Measurements from ENCODE around the gene RAVER1.
"Not testable (repeated sequence)": the region's sequence is repeated elsewhere in the genome, so short reads cannot be mapped to it uniquely, and the experiment has no call there.

Gene RAVER1

DNA sequence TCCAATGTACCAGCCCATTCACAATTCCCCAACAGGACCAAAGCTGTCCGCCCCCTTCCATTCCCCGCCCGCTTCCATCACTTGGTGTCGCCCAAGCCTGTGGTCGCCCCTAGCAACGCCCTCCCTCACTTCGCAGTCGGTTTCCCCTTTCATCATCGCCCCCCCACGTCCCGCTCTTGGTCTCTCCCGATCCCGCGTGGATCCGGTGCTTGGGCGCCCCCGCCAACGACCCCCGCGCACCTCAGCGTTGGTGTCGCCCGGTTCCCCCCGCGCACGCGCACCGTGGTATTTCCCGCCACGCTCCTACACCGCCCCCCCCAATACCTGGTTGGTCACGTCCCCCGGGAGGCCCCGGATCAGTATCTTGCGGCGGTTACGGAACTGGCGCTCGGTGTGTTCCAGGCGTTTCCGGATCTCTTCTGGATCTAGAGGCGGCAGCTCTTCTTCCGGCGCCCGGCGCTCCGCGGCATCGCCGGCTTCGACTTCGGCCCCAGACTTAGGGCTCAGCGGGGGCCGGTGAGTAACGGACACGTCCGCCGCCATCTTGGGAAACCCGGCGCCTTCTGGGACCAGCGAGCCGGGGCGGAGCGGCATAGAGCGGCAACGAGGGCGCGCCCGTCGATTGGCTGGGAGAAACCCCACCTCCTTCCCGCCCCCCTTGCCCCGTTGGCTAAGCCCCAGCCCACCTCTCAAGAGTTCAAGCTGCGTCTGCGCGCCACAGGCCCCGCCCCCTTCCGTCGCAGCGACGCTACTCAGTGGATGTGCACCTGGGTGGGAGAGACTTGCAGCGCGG lies at the start of gene RAVER1:
Gene RAVER1, minus strand, starts transcription at position 565 of the 793 bp plus-strand sequence. Its CDS starts 22 bp downstream, at position 543.
- DNase-seq (ENCODE audit: low read depth in 2 of 2, low spot score in 1 of 2): peak; percentile 93 to 97

DNA sequence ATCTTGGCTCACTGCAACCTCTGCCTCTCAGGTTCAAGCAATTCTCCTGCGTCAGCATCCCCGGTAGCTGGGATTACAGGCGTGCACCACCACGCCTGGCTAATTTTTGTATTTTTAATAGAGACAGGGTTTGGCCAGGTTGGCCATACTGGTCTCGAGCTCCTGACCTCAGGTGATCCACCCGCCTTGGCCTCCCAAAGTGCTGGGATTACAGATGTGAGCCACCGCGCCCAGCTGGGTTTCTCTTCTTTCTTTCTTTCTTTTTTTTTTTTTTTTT lies 49.8 kb upstream of the RAVER1 start:
- DNase-seq (ENCODE audit: low read depth in 2 of 2, low spot score in 1 of 2): not testable (repeated sequence)

DNA sequence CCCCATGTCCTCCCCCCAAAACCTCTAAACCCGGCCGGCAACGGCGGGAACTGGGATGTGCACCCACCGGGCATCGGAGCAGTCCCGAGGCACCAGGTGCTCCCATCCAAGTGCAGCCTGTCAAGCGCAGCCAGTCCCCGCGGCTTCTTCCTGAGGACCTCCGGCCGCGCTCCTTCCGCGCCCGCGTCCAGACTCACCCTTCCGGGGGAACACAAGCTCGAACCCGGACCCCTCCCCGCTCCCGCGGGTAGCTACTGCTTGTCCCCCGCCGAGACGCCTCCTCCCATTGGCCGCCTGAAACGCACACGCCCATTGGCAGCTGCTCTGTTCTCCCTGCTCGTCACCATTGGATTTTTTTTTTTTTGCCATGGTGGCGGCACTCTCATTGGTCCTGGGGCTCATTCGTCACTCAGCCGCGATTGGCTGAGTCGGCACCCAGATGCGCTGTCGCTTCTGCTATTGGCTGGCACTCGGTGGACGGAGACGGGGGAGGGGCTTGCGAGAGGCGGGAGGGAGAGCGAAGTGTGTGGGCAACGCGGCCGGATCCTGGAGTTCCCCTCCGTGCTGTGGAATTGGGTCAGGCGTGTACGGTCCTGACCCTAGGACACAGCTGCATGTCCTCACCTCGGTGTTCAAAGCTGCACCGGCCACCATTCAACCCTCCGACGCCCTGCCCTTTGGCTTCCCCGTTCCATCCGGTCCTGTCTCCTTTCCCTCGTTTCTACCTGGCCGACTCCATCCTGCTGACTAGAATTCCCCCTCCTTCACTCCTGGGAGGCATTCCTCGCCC lies 47.2 kb upstream of the RAVER1 start, which contains the start of gene TYK2:
Gene TYK2, minus strand, starts transcription at position 260 of the 790 bp plus-strand sequence. CDS start 2,166 bp downstream, outside the sequence.
- DNase-seq (ENCODE audit: low read depth in 2 of 2, low spot score in 1 of 2): peak; percentile 80 to 91

- DNase-seq (ENCODE audit: low read depth in 2 of 2, low spot score in 1 of 2): no peak
These were observed 46.6 kb upstream of the RAVER1 start for GRCh38 chr19:10379880-10380312.

- DNase-seq (ENCODE audit: low read depth in 2 of 2, low spot score in 1 of 2): no peak
These were observed 44.8 kb upstream of the RAVER1 start for GRCh38 chr19:10378124-10378523.

GRCh38 chr19:10377140-10377640 lies 43.9 kb upstream of the RAVER1 start:
- DNase-seq (ENCODE audit: low read depth in 2 of 2, low spot score in 1 of 2): not testable (repeated sequence)

DNA sequence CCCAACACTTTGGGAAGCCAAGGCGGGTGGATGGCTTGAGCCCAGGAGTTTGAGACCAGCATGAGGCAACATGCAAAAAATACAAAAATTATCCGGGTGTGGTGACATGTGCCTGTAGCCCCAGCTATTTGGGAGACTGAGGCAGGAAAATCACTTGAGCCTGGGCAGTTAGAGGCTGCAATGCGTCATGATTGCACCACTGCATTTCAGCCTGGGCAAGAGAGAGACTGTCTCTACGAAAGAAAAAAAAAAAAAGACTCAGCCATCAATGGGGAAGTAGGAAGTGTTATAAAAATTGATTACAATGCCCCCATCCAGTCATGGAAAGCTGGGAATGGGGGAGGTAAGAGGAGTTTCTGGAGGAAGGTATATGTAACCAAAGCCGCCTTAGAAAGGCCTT lies 41.6 kb upstream of the RAVER1 start:
- DNase-seq (ENCODE audit: low read depth in 2 of 2, low spot score in 1 of 2): no peak

DNA sequence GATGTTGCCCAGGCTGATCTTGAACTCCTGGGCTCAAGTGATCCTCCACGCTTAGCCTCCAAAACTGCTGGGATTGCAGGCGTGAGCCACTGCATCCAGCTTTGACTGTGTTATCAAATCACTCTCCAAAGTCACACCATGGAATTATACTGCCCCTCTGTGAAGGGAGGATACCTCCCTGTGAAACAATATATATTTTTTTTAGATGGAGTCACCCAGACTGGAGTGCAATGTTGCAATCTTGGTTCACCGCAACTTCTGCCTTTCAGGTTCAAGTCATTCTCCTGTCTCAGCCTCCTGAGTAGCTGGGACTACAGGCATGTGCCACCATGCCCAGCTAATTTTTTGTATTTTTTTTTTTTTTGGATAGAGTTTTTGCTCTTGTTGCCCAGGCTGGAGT lies 39.4 kb upstream of the RAVER1 start:
- DNase-seq (ENCODE audit: low read depth in 2 of 2, low spot score in 1 of 2): no peak

GRCh38 chr19:10368101-10368803 lies 34.9 kb upstream of the RAVER1 start:
- DNase-seq (ENCODE audit: low read depth in 2 of 2, low spot score in 1 of 2): no peak

GRCh38 chr19:10366950-10367512 lies 33.7 kb upstream of the RAVER1 start:
- not testable (repeated sequence) for DNase-seq (ENCODE audit: low read depth in 2 of 2, low spot score in 1 of 2)

DNA sequence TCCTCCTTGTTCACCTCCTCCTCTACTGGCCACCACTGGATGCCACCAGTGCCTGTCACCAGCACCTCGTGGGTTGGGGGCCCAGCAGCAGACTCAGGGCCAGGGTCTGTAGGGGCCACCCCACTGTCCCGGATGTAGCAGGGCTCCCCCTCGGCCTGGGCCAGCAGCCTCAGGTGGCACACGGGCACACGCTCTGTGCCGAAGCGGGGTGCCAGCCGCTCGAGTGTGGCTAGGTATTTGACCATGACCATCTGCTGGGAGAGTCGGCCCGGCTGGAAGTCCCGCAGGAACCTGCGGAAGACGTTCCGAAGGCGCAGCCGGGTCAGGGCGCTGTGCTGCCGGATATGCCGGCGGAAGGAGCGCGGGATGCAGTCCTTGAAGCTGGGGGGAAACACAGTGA lies 32.2 kb upstream of the RAVER1 start:
- no peak for DNase-seq (ENCODE audit: low read depth in 2 of 2, low spot score in 1 of 2)

GRCh38 chr19:10364644-10365043 lies 31.3 kb upstream of the RAVER1 start:
- DNase-seq (ENCODE audit: low read depth in 2 of 2, low spot score in 1 of 2): no peak

DNA sequence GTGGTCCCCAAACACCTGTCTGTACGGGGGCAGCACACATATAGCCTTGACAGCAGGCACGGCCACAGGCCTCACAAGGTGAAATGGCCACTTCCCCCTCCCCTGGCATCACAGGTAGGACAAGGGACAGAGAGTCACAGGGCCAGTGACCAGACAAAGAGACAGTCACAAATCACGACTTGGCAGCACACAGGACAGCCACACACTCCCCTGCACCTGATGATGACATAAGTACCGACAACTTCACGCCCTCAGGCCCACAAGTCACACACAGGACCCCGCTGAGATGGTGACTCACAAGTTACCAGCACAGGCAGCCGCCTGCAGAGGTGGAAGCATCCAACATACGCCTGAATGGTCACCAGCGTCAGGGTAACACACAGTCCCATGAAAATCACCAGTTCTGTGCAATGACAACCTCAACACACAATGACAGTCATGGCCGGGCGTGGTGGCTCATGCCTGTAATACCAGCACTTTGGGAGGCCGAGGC lies 30.5 kb upstream of the RAVER1 start:
- DNase-seq (ENCODE audit: low read depth in 2 of 2, low spot score in 1 of 2): no peak

DNA sequence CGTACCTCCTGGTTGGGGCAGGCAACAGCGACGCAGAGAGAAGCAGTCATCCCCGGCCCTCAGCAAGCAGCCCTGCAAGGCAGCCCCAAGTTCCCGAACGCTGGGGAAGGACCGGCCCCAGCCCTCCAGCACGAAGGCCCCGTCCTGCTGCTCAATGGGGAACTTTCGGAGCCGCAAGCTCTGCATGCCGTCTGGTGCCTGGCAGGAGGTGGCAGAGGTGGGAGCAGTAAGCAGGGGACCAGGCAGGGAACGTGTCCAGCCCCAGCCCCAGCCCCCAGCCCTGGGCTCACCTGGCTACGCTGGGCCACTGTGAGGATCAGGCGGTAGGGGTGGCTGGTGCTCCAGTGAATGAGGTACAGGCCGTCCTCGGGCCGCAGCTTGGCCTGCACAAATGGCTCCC lies 28.9 kb upstream of the RAVER1 start:
- DNase-seq (ENCODE audit: low read depth in 2 of 2, low spot score in 1 of 2): no peak

DNA sequence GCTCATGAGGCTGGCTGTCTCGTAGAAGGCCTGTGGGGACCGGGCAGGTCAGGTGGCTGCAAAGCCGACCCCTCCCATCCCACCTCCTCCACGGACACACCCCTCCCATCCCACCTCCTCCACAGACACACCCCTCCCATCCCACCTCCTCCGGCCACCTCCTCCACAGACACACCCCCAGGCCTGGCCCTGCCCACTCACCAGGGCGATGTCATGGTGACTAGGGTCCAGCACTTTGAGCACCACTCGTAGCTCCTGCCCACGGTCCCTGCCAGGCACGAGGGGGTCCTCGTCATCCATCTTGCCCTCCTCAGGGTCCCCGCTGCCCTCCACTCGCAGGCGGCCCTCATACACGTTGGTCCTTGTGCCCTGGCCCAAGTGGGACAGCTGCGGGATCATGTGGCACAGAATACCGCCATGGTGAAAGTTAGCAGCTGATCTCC lies 28.3 kb upstream of the RAVER1 start:
- DNase-seq (ENCODE audit: low read depth in 2 of 2, low spot score in 1 of 2): no peak

GRCh38 chr19:10356431-10356830 lies 23.1 kb upstream of the RAVER1 start:
- no peak for DNase-seq (ENCODE audit: low read depth in 2 of 2, low spot score in 1 of 2)

GRCh38 chr19:10353793-10354391 lies 20.6 kb upstream of the RAVER1 start:
- DNase-seq (ENCODE audit: low read depth in 2 of 2, low spot score in 1 of 2): peak in 1 of 2 donors; percentile 18

DNA sequence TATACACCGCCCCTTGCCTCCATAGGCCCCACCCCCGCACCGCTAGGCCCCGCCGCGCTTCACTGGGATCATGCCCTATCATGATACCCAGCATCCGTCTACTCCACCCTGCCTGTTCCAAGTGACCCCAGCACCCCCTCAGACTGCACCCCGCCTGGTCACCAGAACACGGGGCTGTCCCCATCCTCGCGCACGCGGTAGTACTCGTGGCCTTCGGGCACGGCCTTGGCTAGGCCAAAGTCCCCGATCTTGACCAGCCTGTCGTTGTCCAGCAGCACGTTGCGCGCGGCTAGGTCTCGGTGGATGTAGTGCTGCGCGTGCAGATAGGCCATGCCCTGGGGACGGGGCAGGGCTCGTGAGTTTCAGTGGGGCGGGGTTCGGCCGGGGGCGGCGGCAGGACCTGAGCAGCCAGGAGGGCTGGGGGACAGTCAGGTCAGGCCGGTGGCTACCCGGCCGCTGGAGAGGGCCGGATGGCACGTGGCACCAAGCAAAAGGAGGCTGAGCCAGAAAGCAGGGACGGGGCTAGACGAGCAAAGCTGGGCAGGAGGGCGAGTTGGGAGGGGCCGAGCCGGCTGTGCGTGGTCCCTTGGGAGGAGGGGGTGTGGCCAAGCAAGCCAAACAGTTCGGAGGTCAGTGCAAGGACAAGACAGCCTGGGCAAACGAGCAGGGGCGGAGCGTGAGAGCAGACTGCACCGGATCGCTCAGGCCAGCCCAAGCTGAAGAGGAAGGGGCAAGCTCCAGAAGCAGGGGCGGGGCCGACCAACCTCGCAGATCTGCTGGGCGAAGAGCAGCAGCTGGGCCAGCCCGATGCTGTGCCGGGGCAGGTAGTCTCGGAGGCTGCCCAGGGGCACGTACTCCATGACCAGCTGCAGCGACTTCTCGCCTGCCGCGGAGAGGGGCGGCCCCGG lies 19.7 kb upstream of the RAVER1 start:
- DNase-seq (ENCODE audit: low read depth in 2 of 2, low spot score in 1 of 2): no peak

GRCh38 chr19:10346509-10346908 lies 13.2 kb upstream of the RAVER1 start:
- no peak for DNase-seq (ENCODE audit: low read depth in 2 of 2, low spot score in 1 of 2)

All from stimulated activated CD8-positive, alpha-beta memory T cell treated with anti-CD3 and anti-CD28 coated beads, Interleukin-4, amount 100 ng/mL, for 4 hours (primary cell).